ENCODE results near the gene SLC38A5.

- TF ChIP-seq CTCF (IDR thresholded peaks at IDR 0.05), result no peak
- no peak for TF ChIP-seq POLR2A (IDR thresholded peaks at IDR 0.05; ENCODE audit: low read depth)
- TF ChIP-seq EP300 (IDR thresholded peaks at IDR 0.05), result no peak
These were observed 38.6 kb upstream of the SLC38A5 start, which contains the start of gene PORCN for GRCh38 chrX:48508400-48509244.

Data from esophagus muscularis mucosa (tissue), 4 donors.